ENCODE results near the gene OPRL1.

DNA sequence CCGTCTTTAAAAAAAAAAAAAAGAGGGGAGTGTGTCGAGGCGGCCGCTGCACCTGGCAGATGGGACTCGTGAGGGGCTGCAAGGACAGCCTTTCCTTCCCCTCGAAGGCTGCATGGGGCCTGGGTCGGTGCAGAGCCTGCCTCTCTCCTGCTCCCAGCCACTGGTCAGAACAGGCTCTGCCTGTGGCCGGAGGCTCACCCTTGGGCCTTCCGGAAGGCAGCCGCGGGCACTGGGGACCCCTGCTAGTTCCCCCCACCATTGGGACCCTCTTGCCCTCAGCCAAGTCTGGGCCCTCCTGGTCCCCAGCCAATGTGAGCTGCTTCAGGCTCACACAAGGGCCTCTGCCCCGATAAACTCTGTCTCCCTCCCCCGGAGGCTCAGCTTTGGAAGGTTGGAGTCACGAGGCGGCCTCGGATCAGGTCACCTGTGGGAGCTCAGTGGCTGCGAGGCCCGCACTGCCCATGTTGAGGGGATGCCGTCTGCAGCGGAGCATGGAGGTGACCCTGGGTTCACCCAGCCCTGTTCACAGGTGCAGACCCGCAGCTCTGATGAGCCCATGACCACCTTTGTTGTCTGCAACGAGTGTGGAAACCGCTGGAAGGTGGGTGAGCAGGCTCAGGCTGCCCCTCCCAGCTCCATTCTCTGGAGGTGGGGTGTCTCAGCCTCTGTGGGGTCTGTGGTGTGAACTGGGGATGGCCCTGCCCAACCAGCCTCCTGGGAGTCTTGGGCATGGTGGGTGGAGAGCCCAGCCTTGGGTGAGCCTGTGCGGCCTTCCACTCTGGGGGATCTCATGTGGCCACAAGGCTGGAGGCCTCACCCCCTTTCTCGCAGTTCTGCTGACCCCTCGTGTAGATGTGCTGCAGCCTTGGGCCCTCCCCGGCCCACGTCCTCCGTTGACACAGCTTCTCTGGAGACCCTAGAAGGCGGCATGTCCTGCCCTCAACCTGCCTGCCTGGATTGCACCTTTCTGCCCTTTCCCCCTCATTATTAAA lies 8.2 kb upstream of the OPRL1 start:
- no peak for TF ChIP-seq CTCF (IDR thresholded peaks at IDR 0.05; ENCODE audit: low read length)
- TF ChIP-seq EZH2 (IDR thresholded peaks at IDR 0.05; ENCODE audit: borderline replicate concordance, low read length): no peak
